Smooth muscle cell (in vitro differentiated cells): ENCODE data around the gene TIMP2. TPM values are rescaled to one million over a fixed set of nuclear protein-coding genes. Genes with fewer than 3 reads are reported as not detected.

Experiments
- DNase-seq: peaks from one replicate; lab custom pipeline; 2025; ENCODE audit not compliant: unreplicated experiment; lab: John Stamatoyannopoulos, UW
- H2AFZ ChIP-seq: fragments of 200-600 bp; sonication (generic); 2 replicates; pipeline ENCODE4 v1.6.0; 2016; ENCODE audit warnings: antibody characterized with exemption, low read depth, mild to moderate bottlenecking
- H3F3A ChIP-seq: fragments of 200-600 bp; sonication (generic); 2 replicates; pipeline ENCODE4 v1.6.0; 2017; ENCODE audit warnings: antibody characterized with exemption, low read depth
- H3K27ac ChIP-seq: fragments of 200-600 bp; sonication (generic); 2 replicates; pipeline ENCODE4 v1.5.1; 2016; ENCODE audit warnings: low read depth, mild to moderate bottlenecking
- H3K27me3 ChIP-seq: fragments of 200-600 bp; sonication (generic); 2 replicates; pipeline ENCODE4 v1.6.1; 2016; ENCODE audit warnings: low read depth, mild to moderate bottlenecking
- H3K36me3 ChIP-seq: fragments of 200-600 bp; sonication (generic); 2 replicates; pipeline ENCODE4 v1.5.1; 2016; ENCODE audit warnings: low read depth
- H3K4me1 ChIP-seq: fragments of 200-600 bp; sonication (generic); 2 replicates; pipeline ENCODE4 v1.5.1; 2016; ENCODE audit warnings: low read depth
- H3K4me2 ChIP-seq: fragments of 200-600 bp; sonication (generic); 2 replicates; pipeline ENCODE4 v1.6.0; 2016; ENCODE audit warnings: mild to moderate bottlenecking
- H3K4me3 ChIP-seq: fragments of 200-600 bp; sonication (generic); 2 replicates; pipeline ENCODE4 v1.5.1; 2016; ENCODE audit warnings: mild to moderate bottlenecking
- H3K79me2 ChIP-seq: fragments of 200-600 bp; sonication (generic); 2 replicates; pipeline ENCODE4 v1.6.0; 2016; ENCODE audit warnings: low read depth, mild to moderate bottlenecking
- H3K9ac ChIP-seq: fragments of 200-600 bp; sonication (generic); 2 replicates; pipeline ENCODE4 v1.6.0; 2016; ENCODE audit warnings: low read depth
- H3K9me3 ChIP-seq: fragments of 200-600 bp; sonication (generic); replicated peaks from 2 replicates; pipeline ENCODE4 v1.5.1; 2016; ENCODE audit warnings: low read depth
- H4K20me1 ChIP-seq: fragments of 200-600 bp; sonication (generic); 2 replicates; pipeline ENCODE4 v1.6.0; 2016; ENCODE audit warnings: low read depth
- WGBS: methylation state at CpG from one replicate; pipeline ENCODE4 v1.1.7; 2016; ENCODE audit warnings: low lambda C conversion rate; 5-methylcytosine and 5-hydroxymethylcytosine counted together
- polyA plus RNA-seq: library from polyadenylated mRNA; unstranded; fragments of >200 nt; fragmentation: Nextera tagmentation; extraction: Ambion mirVana; gene quantifications from 2 replicates; pipeline ENCODE4 v1.2.1, GENCODE V29; 2016
- total RNA-seq: library from RNA; depleted of rRNA; stranded (reverse); fragments of >200 nt; gene quantifications from 2 replicates; pipeline ENCODE4 v1.2.3, GENCODE V29; 2014
- TF ChIP-seq, protein P1 (sequence below): fragments of 200-600 bp; sonication (generic); IDR thresholded peaks from 2 replicates; pipeline ENCODE4 v1.5.1; 2017; ENCODE audit warnings: borderline replicate concordance, mild to moderate bottlenecking, antibody characterized with exemption; ENCODE audit not compliant: insufficient read depth, poor library complexity, severe bottlenecking

Gene TIMP2
- total and polyA plus RNA-seq, 2 experiments from 2014 or later = 37.8 to 111 TPM

DNA sequence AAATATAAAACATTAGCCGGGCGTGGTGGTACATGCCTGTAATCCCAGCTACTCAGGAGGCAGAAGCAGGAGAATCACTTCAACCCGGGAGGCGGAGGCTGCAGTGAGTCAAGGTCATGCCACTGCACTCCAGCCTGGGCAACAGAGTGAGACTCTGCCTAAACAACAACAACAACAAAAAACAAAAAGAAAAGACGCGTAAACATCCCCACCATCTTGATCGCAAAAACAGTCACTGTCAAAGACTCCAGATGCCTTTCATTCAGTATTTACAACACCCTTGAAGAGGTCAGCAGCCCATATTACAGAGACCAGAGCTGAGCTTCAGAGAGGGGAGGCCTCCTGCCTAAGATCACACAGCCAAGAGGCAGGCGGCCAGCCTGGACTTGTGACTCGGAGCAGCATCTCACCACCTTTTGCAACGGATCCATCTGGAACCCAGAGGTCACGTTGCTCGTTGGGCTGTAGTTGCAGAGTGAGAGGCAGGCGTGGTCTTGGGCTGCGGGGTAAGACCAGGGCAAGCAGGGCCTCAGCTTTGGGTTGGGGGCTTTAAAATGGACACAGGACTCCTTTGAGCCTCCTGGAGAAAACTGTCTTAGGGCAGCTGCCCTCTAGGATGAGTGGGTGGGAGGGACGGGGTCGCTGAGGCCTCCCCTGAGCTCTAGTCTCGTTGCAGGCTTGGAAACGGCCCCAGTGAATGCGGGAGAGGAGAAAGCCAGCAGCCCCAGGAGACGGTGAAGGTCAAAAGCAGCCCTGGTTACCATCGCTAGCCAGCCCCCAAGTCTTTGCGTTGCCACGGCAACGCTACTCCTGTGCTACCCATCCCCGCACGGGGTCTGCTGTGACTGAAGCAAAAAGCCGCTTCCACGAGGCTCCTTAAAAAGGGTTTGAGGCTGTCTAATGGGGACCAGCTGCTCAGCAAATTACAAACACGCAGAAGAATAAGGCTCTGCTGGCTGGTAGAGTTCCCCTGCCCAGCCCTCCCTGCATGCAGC is 28.5 kb upstream of the TIMP2 start:
- no peak overlapping the region for H3K27ac ChIP-seq
- H3K27me3 ChIP-seq = no peaks in the 10 kb centered on the region
- no peaks in the 10 kb centered on the region for H3K9me3 ChIP-seq
- H4K20me1 ChIP-seq = no peaks in the 10 kb centered on the region
- H3K79me2 ChIP-seq = no peaks in the 10 kb centered on the region
- no peaks in the 10 kb centered on the region for H3K4me1 ChIP-seq
- WGBS = 78% methylated on average over 29 of the region's 29 CpGs
- H3K4me3 ChIP-seq = no peak overlapping the region
- DNase-seq = no peak
- H3F3A ChIP-seq = no peaks in the 10 kb centered on the region
- no peak overlapping the region for H2AFZ ChIP-seq
- H3K9ac ChIP-seq = no peak overlapping the region
- H3K36me3 ChIP-seq = no peaks in the 10 kb centered on the region
- TF ChIP-seq, protein P1, sequence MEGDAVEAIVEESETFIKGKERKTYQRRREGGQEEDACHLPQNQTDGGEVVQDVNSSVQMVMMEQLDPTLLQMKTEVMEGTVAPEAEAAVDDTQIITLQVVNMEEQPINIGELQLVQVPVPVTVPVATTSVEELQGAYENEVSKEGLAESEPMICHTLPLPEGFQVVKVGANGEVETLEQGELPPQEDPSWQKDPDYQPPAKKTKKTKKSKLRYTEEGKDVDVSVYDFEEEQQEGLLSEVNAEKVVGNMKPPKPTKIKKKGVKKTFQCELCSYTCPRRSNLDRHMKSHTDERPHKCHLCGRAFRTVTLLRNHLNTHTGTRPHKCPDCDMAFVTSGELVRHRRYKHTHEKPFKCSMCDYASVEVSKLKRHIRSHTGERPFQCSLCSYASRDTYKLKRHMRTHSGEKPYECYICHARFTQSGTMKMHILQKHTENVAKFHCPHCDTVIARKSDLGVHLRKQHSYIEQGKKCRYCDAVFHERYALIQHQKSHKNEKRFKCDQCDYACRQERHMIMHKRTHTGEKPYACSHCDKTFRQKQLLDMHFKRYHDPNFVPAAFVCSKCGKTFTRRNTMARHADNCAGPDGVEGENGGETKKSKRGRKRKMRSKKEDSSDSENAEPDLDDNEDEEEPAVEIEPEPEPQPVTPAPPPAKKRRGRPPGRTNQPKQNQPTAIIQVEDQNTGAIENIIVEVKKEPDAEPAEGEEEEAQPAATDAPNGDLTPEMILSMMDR = no peak
- H3K4me2 ChIP-seq = no peak overlapping the region

DNA sequence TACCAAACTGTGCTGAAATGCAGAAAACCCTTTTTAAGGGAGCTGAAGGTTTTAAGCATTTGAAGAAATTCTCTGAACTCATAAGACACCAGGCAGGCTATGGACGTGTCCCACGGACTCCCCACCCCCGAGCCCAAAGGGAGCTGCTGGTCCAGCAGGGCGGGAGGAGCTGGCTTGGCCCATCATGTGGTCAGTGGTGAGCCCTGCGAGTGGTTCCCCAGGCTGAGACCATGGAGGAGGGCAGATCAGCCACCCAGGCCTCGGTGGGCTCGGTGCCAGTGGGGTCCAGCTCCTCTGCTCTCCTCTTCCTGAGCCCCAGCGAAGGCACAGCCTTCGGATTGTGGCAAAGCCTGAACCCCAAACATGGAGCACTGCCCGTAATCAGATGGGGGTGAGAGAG is 27.5 kb upstream of the TIMP2 start:
- no peaks in the 10 kb centered on the region for H3K27me3 ChIP-seq
- no peak overlapping the region for H3K4me2 ChIP-seq
- H3K36me3 ChIP-seq = no peaks in the 10 kb centered on the region
- H3F3A ChIP-seq = no peaks in the 10 kb centered on the region
- H4K20me1 ChIP-seq = no peaks in the 10 kb centered on the region
- DNase-seq = no peak
- H3K9ac ChIP-seq = no peak overlapping the region
- WGBS = 91% methylated on average over 10 of the region's 10 CpGs
- TF ChIP-seq, protein P1 = no peak
- no peak overlapping the region for H2AFZ ChIP-seq
- no peak overlapping the region for H3K27ac ChIP-seq
- no peaks in the 10 kb centered on the region for H3K9me3 ChIP-seq
- H3K4me1 ChIP-seq = no peaks in the 10 kb centered on the region
- no peaks in the 10 kb centered on the region for H3K79me2 ChIP-seq
- no peak overlapping the region for H3K4me3 ChIP-seq

DNA sequence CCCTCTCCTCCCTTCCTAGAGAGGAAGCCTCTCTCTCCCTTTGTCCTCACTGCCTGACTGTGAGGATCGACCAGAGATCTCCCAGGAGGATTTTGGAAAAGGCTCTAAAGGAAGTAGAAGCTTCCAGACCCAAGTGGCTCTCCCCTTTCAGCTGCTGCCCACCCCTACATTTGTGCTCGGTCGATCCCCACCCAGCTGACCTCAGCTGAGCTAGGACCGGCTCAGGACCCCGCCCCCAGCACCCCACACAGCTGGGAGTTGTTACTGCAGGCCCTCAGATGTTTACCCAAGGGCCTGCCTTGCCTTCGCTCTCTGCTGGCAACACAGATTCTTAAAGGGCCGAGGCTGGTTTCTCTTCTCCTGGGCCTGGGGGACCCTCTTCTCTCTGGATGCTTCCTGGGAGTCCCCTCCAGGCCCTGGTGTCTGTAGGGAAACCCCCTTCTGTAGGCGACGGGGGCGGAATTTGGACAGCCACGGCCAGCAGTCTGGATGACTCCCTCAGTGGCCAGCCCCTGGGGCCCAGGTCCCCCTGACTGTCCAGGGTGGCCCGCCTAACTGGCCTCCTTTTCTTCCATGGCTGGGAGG is 26.9 kb upstream of the TIMP2 start:
- Histone ChIP-seq H3K9ac (no peak overlapping the region), H3K4me1 (no peaks in the 10 kb centered on the region), H3K27me3 (no peaks in the 10 kb centered on the region), H3K9me3 (no peaks in the 10 kb centered on the region), H3K4me3 (no peak overlapping the region), H4K20me1 (no peaks in the 10 kb centered on the region), H3K4me2 (no peak overlapping the region), H3K79me2 (no peaks in the 10 kb centered on the region), H3K36me3 (no peaks in the 10 kb centered on the region), H3F3A (no peaks in the 10 kb centered on the region), H3K27ac (no peak overlapping the region), H2AFZ (no peak overlapping the region)
- TF ChIP-seq, protein P1 = no peak
- 70% methylated on average over 12 of the region's 12 CpGs for WGBS
- DNase-seq = no peak
